ENCODE measurements around the gene PARP12.
A peak's percentile ranks its signal among the peaks of the same experiment; 100 is the strongest.
"Not testable (repeated sequence)": the region's sequence is repeated elsewhere in the genome, so short reads cannot be mapped to it uniquely, and the experiment has no call there.

Gene PARP12

DNA sequence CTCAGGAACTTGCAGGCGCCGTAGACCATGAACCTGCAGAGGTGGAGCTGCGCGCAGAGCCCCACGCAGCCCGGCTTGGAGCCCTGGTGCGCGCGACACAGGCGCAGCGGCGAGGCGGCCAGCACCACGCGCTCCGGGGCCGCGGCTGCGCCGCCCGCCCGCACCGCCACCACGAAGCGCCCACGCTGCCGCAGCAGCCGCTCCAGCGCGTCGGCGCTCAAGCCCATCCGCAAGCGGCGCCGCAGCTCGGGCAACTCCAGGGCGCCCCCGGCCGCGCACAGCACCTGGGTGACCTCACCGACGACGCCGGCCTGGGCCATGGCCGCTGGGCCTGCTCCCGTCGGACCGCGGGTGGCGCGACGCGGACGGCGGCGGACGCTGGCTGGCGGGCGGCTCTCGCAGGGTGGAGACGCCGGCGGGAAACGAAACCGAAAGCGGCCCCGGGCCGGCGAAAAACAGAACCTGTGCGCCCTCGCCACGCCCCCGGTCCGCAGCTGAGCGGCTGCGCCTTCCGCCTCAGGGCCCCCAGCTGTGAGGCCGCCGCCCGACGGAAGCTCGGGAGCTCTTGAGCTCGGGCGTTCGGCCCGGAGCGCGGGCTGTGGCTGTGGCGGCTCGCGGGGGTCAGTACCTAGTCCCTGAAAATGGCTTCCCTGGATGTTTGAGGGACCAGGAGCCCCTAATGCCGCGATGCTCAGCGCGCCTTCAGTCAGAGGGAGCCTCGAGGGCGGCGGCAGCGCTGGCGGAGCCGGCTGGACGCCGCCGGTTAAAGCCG, at the start of gene PARP12:
PARP12 (minus strand) TSS at position 424 of the 772 bp plus-strand sequence; CDS start at position 320, 104 bp downstream.
- in situ Hi-C loops (cut with HindIII; ENCODE audit: low sequenced_read_pairs), result no loop called here

DNA sequence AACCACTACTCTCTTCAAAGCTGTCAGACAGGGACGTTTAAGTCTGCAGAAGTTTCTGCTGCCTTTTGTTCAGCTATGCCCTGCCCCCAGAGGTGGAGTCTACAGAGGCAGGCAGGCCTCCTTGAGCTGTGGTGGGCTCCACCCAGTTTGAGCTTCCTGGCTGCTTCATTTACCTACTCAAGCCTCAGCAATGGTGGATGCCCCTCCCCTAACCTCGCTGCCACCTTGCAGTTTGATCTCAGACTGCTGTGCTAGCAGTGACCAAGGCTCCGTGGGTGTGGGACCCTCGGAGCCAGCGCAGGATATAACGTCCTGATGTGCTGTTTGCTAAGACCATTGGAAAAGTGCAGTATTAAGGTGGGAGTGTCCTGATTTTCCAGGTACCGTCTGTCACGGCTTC, 46.0 kb upstream of the PARP12 start:
- DNase-seq (ENCODE audit: low read depth, low spot score); H3K4me3 ChIP-seq (ENCODE audit: low read depth, low read length); in situ Hi-C loops (cut with HindIII; ENCODE audit: low sequenced_read_pairs): not testable (repeated sequence)

More for the DNA sequence above, at the start of gene PARP12:
- peak within 1 kb of the TSS; percentile 59 for H3K4me3 ChIP-seq (ENCODE audit: low read depth, low read length)
- TF ChIP-seq, protein P1, sequence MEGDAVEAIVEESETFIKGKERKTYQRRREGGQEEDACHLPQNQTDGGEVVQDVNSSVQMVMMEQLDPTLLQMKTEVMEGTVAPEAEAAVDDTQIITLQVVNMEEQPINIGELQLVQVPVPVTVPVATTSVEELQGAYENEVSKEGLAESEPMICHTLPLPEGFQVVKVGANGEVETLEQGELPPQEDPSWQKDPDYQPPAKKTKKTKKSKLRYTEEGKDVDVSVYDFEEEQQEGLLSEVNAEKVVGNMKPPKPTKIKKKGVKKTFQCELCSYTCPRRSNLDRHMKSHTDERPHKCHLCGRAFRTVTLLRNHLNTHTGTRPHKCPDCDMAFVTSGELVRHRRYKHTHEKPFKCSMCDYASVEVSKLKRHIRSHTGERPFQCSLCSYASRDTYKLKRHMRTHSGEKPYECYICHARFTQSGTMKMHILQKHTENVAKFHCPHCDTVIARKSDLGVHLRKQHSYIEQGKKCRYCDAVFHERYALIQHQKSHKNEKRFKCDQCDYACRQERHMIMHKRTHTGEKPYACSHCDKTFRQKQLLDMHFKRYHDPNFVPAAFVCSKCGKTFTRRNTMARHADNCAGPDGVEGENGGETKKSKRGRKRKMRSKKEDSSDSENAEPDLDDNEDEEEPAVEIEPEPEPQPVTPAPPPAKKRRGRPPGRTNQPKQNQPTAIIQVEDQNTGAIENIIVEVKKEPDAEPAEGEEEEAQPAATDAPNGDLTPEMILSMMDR (IDR thresholded peaks at IDR 0.05; ENCODE audit: low read depth, low read length), result no peak
- peak; percentile 85 for DNase-seq (ENCODE audit: low read depth, low spot score)

- H3K4me3 ChIP-seq (ENCODE audit: low read depth, low read length), result no peak overlapping the region
- DNase-seq (ENCODE audit: low read depth, low spot score), result no peak
- TF ChIP-seq, protein P1 (IDR thresholded peaks at IDR 0.05; ENCODE audit: low read depth, low read length), result no peak
- in situ Hi-C loops (cut with HindIII; ENCODE audit: low sequenced_read_pairs), result no loop called here
Measured at GRCh38 chr7:140096459-140096858, 33.7 kb upstream of the PARP12 start.

GRCh38 chr7:140093375-140093774, 30.6 kb upstream of the PARP12 start:
- in situ Hi-C loops (cut with HindIII; ENCODE audit: low sequenced_read_pairs), result no loop called here
- TF ChIP-seq, protein P1 (IDR thresholded peaks at IDR 0.05; ENCODE audit: low read depth, low read length), result no peak
- no peak for DNase-seq (ENCODE audit: low read depth, low spot score)
- no peak overlapping the region for H3K4me3 ChIP-seq (ENCODE audit: low read depth, low read length)

- no peak for DNase-seq (ENCODE audit: low read depth, low spot score)
- TF ChIP-seq, protein P1 (IDR thresholded peaks at IDR 0.05; ENCODE audit: low read depth, low read length), result no peak
- no peak overlapping the region for H3K4me3 ChIP-seq (ENCODE audit: low read depth, low read length)
- in situ Hi-C loops (cut with HindIII; ENCODE audit: low sequenced_read_pairs), result no loop called here
Measured at GRCh38 chr7:140085447-140085846, 22.7 kb upstream of the PARP12 start.

DNA sequence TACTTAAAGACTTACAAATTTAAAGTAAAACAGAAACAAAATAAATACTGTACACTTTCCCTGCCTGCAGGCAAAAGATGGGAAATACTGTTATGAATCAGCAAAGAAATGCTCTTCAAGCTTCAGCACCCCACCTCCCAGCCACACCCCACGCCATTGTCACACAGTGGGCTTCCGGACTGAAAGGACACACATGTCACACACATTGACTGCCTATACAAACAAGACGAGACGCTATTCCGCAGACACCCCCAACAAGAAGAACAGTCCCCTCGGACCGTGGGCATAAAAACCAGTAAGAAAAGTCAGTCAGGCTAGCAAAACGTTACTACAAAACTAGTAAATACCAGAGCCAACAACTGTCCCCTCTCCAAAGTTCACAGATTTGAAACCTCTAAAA, 22.2 kb upstream of the PARP12 start:
- DNase-seq (ENCODE audit: low read depth, low spot score), result no peak
- in situ Hi-C loops (cut with HindIII; ENCODE audit: low sequenced_read_pairs), result no loop called here
- H3K4me3 ChIP-seq (ENCODE audit: low read depth, low read length), result no peak overlapping the region
- TF ChIP-seq, protein P1 (IDR thresholded peaks at IDR 0.05; ENCODE audit: low read depth, low read length), result no peak

GRCh38 chr7:140084142-140084655, 21.4 kb upstream of the PARP12 start:
- in situ Hi-C loops (cut with HindIII; ENCODE audit: low sequenced_read_pairs), result no loop called here

More at GRCh38 chr7:140084142-140084655, 21.4 kb upstream of the PARP12 start:
- no peak overlapping the region for H3K4me3 ChIP-seq (ENCODE audit: low read depth, low read length)
- no peak for DNase-seq (ENCODE audit: low read depth, low spot score)
- TF ChIP-seq, protein P1 (IDR thresholded peaks at IDR 0.05; ENCODE audit: low read depth, low read length), result no peak
